ENCODE data around the gene PIK3AP1. TPM values are rescaled to one million over a fixed set of nuclear protein-coding genes. Genes with fewer than 3 reads are reported as not detected.

The PIK3AP1 gene
- total RNA-seq, 4 donors from 2014 or later, result 5.8 to 111 (median 13.4) TPM

- no peak for DNase-seq
- no peaks in the 10 kb centered on the region for H3K36me3 ChIP-seq
- H3K9me3 ChIP-seq, result no peaks in the 10 kb centered on the region
- H3K27me3 ChIP-seq, result no peaks in the 10 kb centered on the region
- H3K4me3 ChIP-seq, result no peak overlapping the region
- H3K4me1 ChIP-seq, result peaks cover 0 to 16% (median 2%) of the 10 kb centered on the region in 4 donors
- peak overlapping the region in 1 of 4 donors; percentile 75 for H3K27ac ChIP-seq
- TF ChIP-seq POLR2A (IDR thresholded peaks at IDR 0.05), result no peak
- TF ChIP-seq CTCF (IDR thresholded peaks at IDR 0.05), result no peak
Observed at GRCh38 chr10:96670786-96671185, 49.5 kb downstream of the PIK3AP1 start.

GRCh38 chr10:96667401-96667800 is 52.9 kb downstream of the PIK3AP1 start:
- Histone ChIP-seq H3K27ac (peak overlapping the region in 1 of 4 donors; percentile 65), H3K4me1 (peaks cover 0 to 11% (median 3%) of the 10 kb centered on the region in 4 donors), H3K9me3 (no peaks in the 10 kb centered on the region), H3K4me3 (no peak overlapping the region), H3K36me3 (no peaks in the 10 kb centered on the region), H3K27me3 (no peaks in the 10 kb centered on the region)
- DNase-seq, result no peak
- TF ChIP-seq POLR2A (IDR thresholded peaks at IDR 0.05), result no peak
- no peak for TF ChIP-seq CTCF (IDR thresholded peaks at IDR 0.05)

- H3K27me3 ChIP-seq, result no peaks in the 10 kb centered on the region
- DNase-seq, result peak in 2 of 3 donors; percentile 64 to 67
- no peak overlapping the region for H3K4me3 ChIP-seq
- H3K27ac ChIP-seq, result peak overlapping the region in 1 of 4 donors; percentile 65
- peaks cover 0 to 11% (median under 1%) of the 10 kb centered on the region in 4 donors for H3K4me1 ChIP-seq
- no peaks in the 10 kb centered on the region for H3K9me3 ChIP-seq
- H3K36me3 ChIP-seq, result no peaks in the 10 kb centered on the region
- TF ChIP-seq POLR2A (IDR thresholded peaks at IDR 0.05) (no peak), CTCF (IDR thresholded peaks at IDR 0.05) (no peak)
Observed at GRCh38 chr10:96666741-96667140, 53.6 kb downstream of the PIK3AP1 start.

GRCh38 chr10:96665306-96665705 is 55.0 kb downstream of the PIK3AP1 start:
- TF ChIP-seq POLR2A (IDR thresholded peaks at IDR 0.05) (no peak), CTCF (IDR thresholded peaks at IDR 0.05) (no peak)
- Histone ChIP-seq H3K27me3 (no peaks in the 10 kb centered on the region), H3K4me1 (peaks cover 0 to 11% (median 0%) of the 10 kb centered on the region in 4 donors), H3K4me3 (no peak overlapping the region), H3K27ac (no peak overlapping the region), H3K9me3 (no peaks in the 10 kb centered on the region), H3K36me3 (no peaks in the 10 kb centered on the region)
- no peak for DNase-seq

- Histone ChIP-seq H3K27ac (peak overlapping the region in 1 of 4 donors; percentile 5), H3K4me3 (no peak overlapping the region), H3K36me3 (no peaks in the 10 kb centered on the region), H3K4me1 (peaks cover 0 to 11% (median 0%) of the 10 kb centered on the region in 4 donors), H3K9me3 (no peaks in the 10 kb centered on the region), H3K27me3 (no peaks in the 10 kb centered on the region)
- TF ChIP-seq POLR2A (IDR thresholded peaks at IDR 0.05) (no peak), CTCF (IDR thresholded peaks at IDR 0.05) (no peak)
- DNase-seq, result no peak
Observed at GRCh38 chr10:96664563-96664962, 55.8 kb downstream of the PIK3AP1 start.

GRCh38 chr10:96663797-96664196 is 56.5 kb downstream of the PIK3AP1 start:
- Histone ChIP-seq H3K36me3 (no peaks in the 10 kb centered on the region), H3K27ac (no peak overlapping the region), H3K27me3 (no peaks in the 10 kb centered on the region), H3K9me3 (no peaks in the 10 kb centered on the region), H3K4me3 (no peak overlapping the region), H3K4me1 (peaks cover 0 to 11% (median 0%) of the 10 kb centered on the region in 4 donors)
- no peak for DNase-seq
- no peak for TF ChIP-seq POLR2A (IDR thresholded peaks at IDR 0.05)
- no peak for TF ChIP-seq CTCF (IDR thresholded peaks at IDR 0.05)
